GOT3 (cell line): ENCODE data around the gene CELSR1.

ENCODE experiments used
- DNase-seq: peaks from one replicate; lab custom pipeline; 2025; ENCODE audit warnings: mixed read lengths; lab: John Stamatoyannopoulos, UW

Gene CELSR1

GRCh38 chr22:46574993-46575910, 37.8 kb upstream of the CELSR1 start:
- no peak for DNase-seq

- no peak for DNase-seq
Observed at GRCh38 chr22:46574438-46574992, 37.1 kb upstream of the CELSR1 start.

GRCh38 chr22:46573781-46574437, 36.5 kb upstream of the CELSR1 start:
- DNase-seq: no peak

GRCh38 chr22:46572911-46573780, 35.7 kb upstream of the CELSR1 start:
- no peak for DNase-seq

- no peak for DNase-seq
Observed at GRCh38 chr22:46571642-46572250, 34.3 kb upstream of the CELSR1 start.

GRCh38 chr22:46569848-46570695, 32.7 kb upstream of the CELSR1 start:
- DNase-seq: no peak

GRCh38 chr22:46569055-46569847, 31.8 kb upstream of the CELSR1 start:
- no peak for DNase-seq

- no peak for DNase-seq
Observed at GRCh38 chr22:46568102-46568809, 30.8 kb upstream of the CELSR1 start.

GRCh38 chr22:46567471-46567870, 30.1 kb upstream of the CELSR1 start:
- no peak for DNase-seq

GRCh38 chr22:46564084-46564714, 26.8 kb upstream of the CELSR1 start:
- no peak for DNase-seq

GRCh38 chr22:46563381-46564083, 26.1 kb upstream of the CELSR1 start:
- DNase-seq: no peak

- DNase-seq: no peak
Observed at GRCh38 chr22:46561435-46561905, 24.1 kb upstream of the CELSR1 start.

- DNase-seq: no peak
Observed at GRCh38 chr22:46560696-46561295, 23.4 kb upstream of the CELSR1 start.

GRCh38 chr22:46557736-46558480, 20.5 kb upstream of the CELSR1 start:
- no peak for DNase-seq

- DNase-seq: no peak
Observed at GRCh38 chr22:46556775-46557174, 19.4 kb upstream of the CELSR1 start.

GRCh38 chr22:46553189-46553588, 15.8 kb upstream of the CELSR1 start:
- DNase-seq: no peak

- no peak for DNase-seq
Observed at GRCh38 chr22:46551996-46552395, 14.6 kb upstream of the CELSR1 start.
